Right ventricle myocardium superior (tissue), 1 donor: ENCODE results near the gene RGL4. TPM values are rescaled to one million over a fixed set of nuclear protein-coding genes. Genes with fewer than 3 reads are reported as not detected.
"Not testable (repeated sequence)": the region's sequence is repeated elsewhere in the genome, so short reads cannot be mapped to it uniquely, and the experiment has no call there.

Experiments used
- ATAC-seq: fragments of 200-7000 bp; cut with Tn5 transposase; one replicate; pipeline ENCODE4 v1.9.1; 2020; ENCODE audit warnings: mild to moderate bottlenecking; ENCODE audit not compliant: poor library complexity
- DNase-seq: peaks from one replicate; pipeline ENCODE4 v3.0.0-alpha.2; 2020
- intact Hi-C: fragments of 100-400 bp; cut with DNase I; formaldehyde crosslinking; loops from one replicate; pipeline ENCODE4 v1.11.2; 2022
- total RNA-seq: library from RNA; stranded (reverse); fragmentation: NEBNext Ultra II Directional; extraction: Animal tissue kit (Norgen Biotek cat#: 25700); gene quantifications from one replicate; pipeline ENCODE4 v1.2.1, GENCODE V29; 2021
- donor health status: DM: no; HTN: yes; CAD: no; lungs with severe emphysema.

Gene RGL4
- total RNA-seq, 1 donor from 2014 or later = not detected

- DNase-seq = no peak
- intact Hi-C loops = no loop called here
- no peak for ATAC-seq
Observed at GRCh38 chr22:23718371-23719165, 27.8 kb downstream of the RGL4 start.

GRCh38 chr22:23720855-23721254 is 30.0 kb downstream of the RGL4 start:
- DNase-seq = no peak
- intact Hi-C loops = no loop called here
- no peak for ATAC-seq

GRCh38 chr22:23722160-23722559 is 31.3 kb downstream of the RGL4 start:
- intact Hi-C loops = no loop called here
- no peak for DNase-seq
- no peak for ATAC-seq

GRCh38 chr22:23722724-23723123 is 31.9 kb downstream of the RGL4 start:
- ATAC-seq (no peak), DNase-seq (no peak)
- intact Hi-C loops = no loop called here

- DNase-seq, ATAC-seq, intact Hi-C loops: not testable (repeated sequence)
Observed at GRCh38 chr22:23728108-23728507, 37.3 kb downstream of the RGL4 start.

- no peak for ATAC-seq
- DNase-seq = no peak
- intact Hi-C loops = no loop called here
Observed at GRCh38 chr22:23737696-23738095, 46.9 kb downstream of the RGL4 start.

GRCh38 chr22:23742505-23743264 is 51.9 kb downstream of the RGL4 start:
- ATAC-seq = peak; percentile 91
- peak; percentile 70 for DNase-seq
- intact Hi-C loops = no loop called here

- ATAC-seq (peak; percentile 31), DNase-seq (peak; percentile 75)
- intact Hi-C loops = no loop called here
Observed at GRCh38 chr22:23743303-23743705, 52.5 kb downstream of the RGL4 start.

- DNase-seq (no peak), ATAC-seq (no peak)
- intact Hi-C loops = no loop called here
Observed at GRCh38 chr22:23744001-23744400, 53.2 kb downstream of the RGL4 start.

- DNase-seq (no peak), ATAC-seq (no peak)
- intact Hi-C loops = no loop called here
Observed at GRCh38 chr22:23744485-23744884, 53.7 kb downstream of the RGL4 start.

- intact Hi-C loops = no loop called here
- ATAC-seq (no peak), DNase-seq (no peak)
Observed at GRCh38 chr22:23745791-23746190, 55.0 kb downstream of the RGL4 start.

Other genes starting within 250 kb of the RGL4 start
- not detected for gene IGLL1, start 110.7 kb upstream of the RGL4 start, total RNA-seq
- gene DRICH1, start 58.7 kb upstream of the RGL4 start, total RNA-seq = 0.16 TPM
- 2.8 TPM for gene ZNF70, start 60.1 kb downstream of the RGL4 start, total RNA-seq
- 0.51 TPM for gene VPREB3, start 63.4 kb downstream of the RGL4 start, total RNA-seq
- gene C22orf15, start 72.0 kb downstream of the RGL4 start, total RNA-seq = not detected
- gene CHCHD10, start 77.0 kb downstream of the RGL4 start, total RNA-seq = 1,600 TPM
- gene MMP11, start 81.8 kb downstream of the RGL4 start, total RNA-seq = 25.3 TPM
- 46.6 TPM for gene SMARCB1, start 96.0 kb downstream of the RGL4 start, total RNA-seq
- gene DERL3, start 148.0 kb downstream of the RGL4 start, total RNA-seq = 2.8 TPM
- gene SLC2A11, start 166.9 kb downstream of the RGL4 start, total RNA-seq = 19.8 TPM
- 227 TPM for gene MIF, start 203.4 kb downstream of the RGL4 start, total RNA-seq